OCI-LY7 (cell line): Measurements from ENCODE around the gene GLDN.

ENCODE experiments used
- EZH2phosphoT487 ChIP-seq: fragments of 200-600 bp; sonication (generic); IDR thresholded peaks from 2 replicates; pipeline ENCODE4 v1.6.1; 2018; ENCODE audit warnings: low read depth, borderline replicate concordance, mild to moderate bottlenecking, mixed run types, antibody characterized with exemption, low read length, moderate library complexity, mixed read lengths
- TF ChIP-seq, protein P1 (sequence below): fragments of 200-600 bp; sonication (generic); conservative IDR thresholded peaks from 2 replicates; pipeline ENCODE4 v1.5.1; 2014; ENCODE audit warnings: mild to moderate bottlenecking, antibody characterized with exemption, low read length, moderate library complexity, mixed read lengths

- TF ChIP-seq, protein P1, sequence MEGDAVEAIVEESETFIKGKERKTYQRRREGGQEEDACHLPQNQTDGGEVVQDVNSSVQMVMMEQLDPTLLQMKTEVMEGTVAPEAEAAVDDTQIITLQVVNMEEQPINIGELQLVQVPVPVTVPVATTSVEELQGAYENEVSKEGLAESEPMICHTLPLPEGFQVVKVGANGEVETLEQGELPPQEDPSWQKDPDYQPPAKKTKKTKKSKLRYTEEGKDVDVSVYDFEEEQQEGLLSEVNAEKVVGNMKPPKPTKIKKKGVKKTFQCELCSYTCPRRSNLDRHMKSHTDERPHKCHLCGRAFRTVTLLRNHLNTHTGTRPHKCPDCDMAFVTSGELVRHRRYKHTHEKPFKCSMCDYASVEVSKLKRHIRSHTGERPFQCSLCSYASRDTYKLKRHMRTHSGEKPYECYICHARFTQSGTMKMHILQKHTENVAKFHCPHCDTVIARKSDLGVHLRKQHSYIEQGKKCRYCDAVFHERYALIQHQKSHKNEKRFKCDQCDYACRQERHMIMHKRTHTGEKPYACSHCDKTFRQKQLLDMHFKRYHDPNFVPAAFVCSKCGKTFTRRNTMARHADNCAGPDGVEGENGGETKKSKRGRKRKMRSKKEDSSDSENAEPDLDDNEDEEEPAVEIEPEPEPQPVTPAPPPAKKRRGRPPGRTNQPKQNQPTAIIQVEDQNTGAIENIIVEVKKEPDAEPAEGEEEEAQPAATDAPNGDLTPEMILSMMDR: no peak
- TF ChIP-seq EZH2phosphoT487: no peak
Measured at GRCh38 chr15:51321316-51321715, 20.1 kb upstream of the GLDN start.
